LHCN-M2 (cell line): ENCODE results near the gene ANO5. TPM values are rescaled to one million over a fixed set of nuclear protein-coding genes. Genes with fewer than 3 reads are reported as not detected.
"Not testable (repeated sequence)": the region's sequence is repeated elsewhere in the genome, so short reads cannot be mapped to it uniquely, and the experiment has no call there.

Experiments
- DNase-seq: peaks from one replicate; pipeline ENCODE4 v3.0.0-alpha.2; 2012; ENCODE audit warnings: low read depth
- total RNA-seq: library from RNA; depleted of rRNA; stranded (reverse); fragments of >200 nt; gene quantifications from 2 replicates; pipeline ENCODE4 v1.2.3, GENCODE V29; 2014

ANO5 gene
- total RNA-seq, 1 experiment from 2014 or later: not detected

DNA sequence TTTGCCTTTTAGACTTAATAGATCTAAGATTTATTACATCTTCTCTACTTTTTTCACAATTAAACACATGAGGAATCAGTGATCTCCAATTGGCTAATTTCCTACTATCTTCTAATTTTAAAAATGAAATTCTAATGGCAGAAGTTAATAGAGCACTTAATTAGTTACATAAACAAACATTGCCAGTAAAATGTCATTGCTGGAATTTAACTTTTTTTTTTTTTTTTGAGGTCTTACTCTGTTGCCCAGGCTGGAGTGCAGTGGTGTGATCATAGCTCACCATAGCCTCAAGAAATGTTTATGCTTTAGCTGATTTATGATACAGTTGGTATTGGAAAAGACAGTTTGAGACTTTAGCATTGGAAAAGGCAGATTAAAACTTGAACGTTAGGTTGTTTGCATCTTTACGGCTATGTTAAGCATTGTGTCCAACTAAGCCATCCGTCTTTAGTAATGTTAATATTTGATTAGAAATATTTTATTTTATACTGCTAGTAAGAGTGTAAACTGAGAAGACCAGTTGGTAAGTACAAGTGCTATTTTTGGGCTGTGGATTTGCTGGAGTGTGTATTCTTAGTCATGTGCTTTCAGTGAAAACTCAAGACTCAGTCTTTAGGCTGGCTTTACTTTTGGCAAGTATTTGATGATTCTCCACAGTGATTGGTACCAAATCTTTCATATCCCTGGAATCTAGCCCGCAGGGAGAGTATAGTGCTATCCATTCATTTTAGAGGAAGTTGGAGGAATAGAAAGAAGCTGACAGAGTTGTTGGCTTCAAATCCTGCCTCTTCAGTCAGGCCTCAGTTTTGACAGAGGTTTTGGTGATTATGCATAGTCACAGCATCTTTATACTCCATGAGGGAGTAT is 4.5 kb downstream of the ANO5 start:
- DNase-seq: no peak

DNA sequence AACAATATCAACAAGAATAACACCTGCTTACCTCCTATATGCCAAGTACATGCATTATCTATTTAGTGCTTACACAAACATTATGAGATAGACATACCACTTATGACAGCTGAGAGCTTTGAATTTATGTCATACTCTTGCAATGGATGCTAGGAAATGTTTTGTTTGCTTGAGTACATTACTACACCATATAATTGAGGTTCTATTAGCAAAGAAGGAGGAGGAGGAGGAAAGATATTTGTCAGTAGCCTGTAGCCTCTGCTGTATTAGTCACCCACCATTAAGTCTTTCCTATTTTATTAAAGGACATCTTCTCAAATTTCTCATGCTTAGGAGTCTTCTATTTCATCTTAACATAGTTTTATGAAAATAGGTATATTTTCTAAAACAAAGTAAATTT is 6.4 kb downstream of the ANO5 start:
- no peak for DNase-seq

DNA sequence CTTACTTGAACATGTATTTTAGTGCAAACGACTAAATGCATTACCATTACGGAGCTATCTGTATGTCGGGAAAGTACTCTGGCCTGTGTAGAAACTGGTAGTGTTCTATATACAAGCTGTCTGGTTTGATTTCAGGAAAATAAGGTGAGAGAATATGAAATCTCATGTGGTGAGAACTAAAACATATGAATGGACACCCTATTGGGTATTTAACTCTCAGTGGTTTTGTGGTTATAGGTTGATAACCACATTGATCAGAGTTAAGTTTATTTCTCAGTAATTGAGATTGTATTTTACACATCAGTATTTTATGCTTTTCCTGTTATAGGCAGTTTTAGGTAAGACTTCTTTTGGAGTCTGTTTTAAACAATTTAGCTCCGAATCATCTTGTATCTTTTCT is 10.4 kb downstream of the ANO5 start:
- DNase-seq: no peak

DNA sequence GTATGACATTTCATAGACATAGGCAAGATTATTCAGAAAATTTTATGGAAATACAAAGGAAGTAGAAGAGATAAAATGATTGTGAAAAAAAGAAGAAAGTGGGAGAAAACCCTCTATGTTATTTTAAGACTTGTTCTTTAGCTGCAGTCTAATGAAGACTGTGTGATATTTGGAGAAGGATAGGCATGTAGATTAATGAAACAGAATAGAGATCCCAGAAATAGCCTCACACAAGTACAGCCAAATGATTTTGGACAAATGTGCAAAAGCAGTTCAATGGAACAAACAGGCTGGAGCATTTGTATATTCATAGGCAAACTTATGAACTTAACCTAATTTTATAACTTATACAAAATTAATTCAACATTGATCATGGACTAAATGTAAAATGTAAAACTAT is 14.3 kb downstream of the ANO5 start:
- DNase-seq: no peak

DNA sequence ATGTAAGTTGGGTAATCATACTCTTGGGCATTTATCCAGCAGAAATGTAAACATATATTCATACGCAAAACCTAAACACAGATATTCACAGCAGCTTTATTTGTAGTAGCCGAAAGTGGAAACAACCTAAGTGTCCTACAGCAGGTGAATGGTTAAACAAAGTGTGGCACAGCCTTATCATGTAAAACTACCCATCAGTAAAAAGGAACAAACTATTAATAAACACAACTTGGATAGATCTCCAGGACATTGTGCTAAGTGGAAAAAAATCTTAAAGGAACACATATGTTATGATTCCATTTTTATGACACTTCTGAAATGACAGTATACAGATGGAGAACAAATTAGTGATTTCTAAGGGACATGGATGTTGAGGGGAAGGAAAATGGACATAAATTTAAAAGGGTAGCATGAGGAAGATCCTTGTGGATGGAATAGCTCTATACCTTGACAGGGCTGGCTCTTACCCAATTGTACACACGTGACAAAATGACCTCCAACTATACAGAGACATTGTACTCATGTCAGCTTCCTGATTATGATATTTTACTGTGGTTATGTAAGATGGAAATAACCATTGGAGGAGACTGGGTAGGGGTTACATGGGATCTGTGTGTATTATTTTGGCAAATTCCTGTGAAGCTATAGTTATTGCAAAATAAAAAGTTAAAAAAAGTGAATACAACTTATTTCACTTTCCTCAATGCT is 15.4 kb downstream of the ANO5 start:
- DNase-seq: no peak

DNA sequence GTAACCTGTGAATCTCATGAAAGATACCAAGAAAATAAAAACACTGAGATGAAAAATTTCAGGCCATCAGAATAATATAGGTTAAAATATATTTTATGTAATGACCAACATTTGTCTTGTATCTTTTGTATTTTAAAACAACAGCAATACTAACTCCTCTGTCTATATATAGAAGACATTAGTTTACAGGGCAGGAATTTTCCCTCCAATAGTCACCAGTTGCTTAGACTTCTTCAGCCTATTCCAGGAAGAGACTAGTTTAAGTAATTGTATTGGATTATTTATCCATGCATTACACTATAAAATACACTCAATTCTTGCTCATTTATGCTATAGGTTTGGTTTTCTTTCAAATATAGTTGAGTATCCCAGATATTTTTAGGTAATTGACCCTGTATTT is 24.1 kb downstream of the ANO5 start:
- DNase-seq: no peak

DNA sequence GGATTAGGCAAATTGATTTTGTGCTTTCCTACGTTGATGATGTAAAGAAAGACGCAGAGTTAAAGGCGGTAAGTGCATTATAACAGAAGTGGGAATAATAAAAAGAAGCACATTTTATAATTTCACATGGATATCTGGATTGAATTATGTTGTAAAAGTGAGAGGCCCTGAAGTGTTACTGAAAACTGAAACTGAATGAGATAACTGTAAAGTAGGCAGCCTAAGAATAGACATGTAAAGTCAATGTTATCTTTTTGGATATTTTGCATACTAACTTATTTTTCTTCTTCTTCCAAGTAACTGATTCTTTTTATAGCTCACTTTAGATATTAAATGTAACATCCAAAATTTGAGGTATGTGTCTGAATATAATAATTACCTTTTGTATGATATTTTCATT is 28.3 kb downstream of the ANO5 start:
- DNase-seq: no peak

DNA sequence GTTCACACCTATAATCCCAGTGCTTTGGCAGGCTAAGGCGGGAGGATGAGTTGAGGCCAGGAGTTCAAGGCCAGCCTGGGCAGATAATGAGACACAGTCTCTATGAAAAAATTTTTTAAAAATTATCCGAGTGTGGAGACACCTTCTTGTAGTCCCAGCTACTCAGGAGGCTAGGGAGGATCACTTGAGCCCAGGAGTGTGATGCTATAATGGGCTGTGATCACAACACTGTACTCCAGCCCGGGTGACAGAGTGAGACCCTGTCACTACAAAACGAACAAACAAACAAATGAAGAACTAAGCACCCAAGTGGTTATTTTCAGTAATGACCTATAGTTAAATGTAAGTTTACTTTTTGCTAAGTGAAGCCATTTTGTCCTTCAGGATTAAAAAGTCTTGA is 32.3 kb downstream of the ANO5 start:
- DNase-seq: no peak

DNA sequence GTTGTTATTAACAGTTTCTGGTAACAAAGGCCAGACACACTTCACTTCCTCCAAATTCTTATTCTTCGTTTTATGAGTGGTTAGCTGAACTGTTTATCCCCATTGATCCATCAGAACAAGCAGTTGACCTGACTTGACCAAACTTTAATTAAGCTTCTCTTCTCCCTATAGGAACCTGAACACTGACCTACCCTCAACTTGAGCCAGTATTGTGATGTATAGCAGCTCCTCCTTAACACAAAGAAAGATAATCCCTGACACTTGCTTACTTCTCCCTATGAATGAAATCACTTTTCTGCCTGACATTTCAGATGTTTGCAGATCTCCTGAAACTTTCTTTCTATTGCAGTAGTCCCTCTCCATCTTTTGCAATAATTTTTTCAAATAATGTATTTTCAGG is 41.9 kb downstream of the ANO5 start:
- DNase-seq: no peak

DNA sequence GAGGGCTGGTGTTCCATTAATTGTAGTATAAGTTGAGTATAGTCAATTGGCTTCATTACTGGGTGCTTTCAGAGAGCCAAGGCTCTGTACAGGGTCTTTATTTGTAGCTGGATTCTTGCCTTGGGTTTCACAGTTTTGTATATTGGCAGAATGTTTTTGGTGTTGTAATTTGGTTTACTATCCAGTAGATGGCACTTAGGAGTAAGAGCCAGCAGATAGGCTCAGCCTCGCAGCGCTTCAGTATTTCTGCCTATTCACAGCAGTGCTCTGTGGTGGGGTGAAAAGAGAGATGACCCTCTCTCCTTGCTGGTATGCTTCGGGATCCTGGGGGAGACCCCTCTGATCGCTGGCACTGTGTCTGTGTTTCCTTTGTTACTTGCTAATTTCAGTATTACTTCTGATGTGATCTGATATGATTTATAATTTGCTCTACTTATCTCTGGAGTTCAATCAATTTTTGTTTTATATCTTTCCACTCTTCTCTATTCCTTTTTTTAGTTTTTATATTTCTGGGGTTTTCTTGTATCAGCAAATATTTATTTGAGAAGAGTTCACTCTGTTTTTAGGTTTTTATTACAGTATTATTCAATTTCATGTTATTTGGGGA is 52.2 kb downstream of the ANO5 start:
- DNase-seq: peak; percentile 0

DNA sequence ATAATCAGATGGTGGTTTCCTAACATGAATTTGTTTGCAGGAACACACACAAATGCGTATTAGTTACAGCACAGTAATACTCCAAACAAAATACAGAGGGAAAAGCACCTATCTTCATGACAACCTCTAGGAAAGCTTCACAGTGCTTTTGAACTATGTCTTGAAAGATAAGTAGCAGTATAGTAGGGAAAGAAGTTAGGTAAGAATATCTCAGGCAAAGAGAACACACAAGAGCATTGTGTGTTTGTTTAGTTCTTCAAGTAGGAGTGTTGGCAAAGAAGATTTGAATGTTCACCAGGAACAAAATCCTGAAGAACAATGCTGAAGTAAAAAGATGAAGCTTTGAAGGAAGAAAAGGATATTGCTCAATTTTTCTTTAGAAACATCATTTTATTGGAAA is 54.1 kb downstream of the ANO5 start:
- DNase-seq: no peak

DNA sequence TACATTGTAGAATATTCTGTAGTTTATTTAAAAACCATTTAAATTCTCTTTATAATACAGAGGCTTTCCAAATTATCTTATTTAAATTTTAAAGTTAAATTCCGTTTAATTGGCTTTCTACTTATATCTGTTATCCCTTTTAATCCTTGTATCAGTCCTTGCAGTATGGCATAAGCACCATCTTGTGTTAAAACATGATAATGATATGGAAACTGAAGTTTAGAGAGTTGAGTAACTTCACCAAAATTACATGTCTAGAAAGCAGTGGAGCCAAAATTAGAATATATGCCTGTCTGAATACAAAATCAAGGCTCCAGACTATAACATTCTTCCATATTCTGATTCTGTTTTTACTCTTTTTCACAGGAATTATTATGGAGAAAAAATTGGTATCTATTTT is 57.0 kb downstream of the ANO5 start:
- DNase-seq: no peak

DNA sequence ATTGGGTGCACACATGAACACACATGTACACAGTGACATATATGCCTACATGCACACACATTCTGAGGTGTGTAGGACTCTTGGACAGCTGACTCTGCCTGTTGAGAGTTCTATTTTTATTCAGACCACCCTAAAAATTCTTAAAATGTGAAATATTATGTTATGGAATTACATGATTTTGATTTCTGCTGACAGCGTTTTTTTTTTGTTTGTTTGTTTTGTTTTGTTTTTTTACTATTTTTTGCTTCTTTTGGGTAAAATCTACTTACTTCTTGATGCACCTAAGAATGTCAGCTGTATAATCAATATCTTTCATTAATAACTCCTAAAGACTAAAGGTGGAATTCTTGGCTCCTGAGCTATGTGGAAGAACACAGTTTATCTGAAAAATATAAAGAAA is 64.0 kb downstream of the ANO5 start:
- no peak for DNase-seq

DNA sequence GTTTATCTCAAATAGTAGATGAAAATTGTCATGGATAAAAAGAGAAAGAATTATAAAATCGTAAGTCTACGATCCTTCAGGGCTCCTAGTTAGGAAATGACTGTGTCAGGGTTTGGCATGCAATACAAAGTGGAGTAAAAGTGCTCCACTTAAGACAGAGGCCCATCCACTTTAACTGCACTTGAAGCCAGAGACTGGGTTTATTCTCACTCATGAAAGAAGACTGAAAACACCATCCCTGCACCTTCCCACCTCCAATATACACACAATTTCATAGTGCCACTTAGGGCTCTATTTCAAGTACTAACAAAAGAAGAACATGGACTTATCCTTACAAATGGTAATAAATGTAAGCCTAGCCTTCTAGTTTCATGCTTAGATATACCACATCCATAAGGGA is 70.7 kb downstream of the ANO5 start:
- no peak for DNase-seq

DNA sequence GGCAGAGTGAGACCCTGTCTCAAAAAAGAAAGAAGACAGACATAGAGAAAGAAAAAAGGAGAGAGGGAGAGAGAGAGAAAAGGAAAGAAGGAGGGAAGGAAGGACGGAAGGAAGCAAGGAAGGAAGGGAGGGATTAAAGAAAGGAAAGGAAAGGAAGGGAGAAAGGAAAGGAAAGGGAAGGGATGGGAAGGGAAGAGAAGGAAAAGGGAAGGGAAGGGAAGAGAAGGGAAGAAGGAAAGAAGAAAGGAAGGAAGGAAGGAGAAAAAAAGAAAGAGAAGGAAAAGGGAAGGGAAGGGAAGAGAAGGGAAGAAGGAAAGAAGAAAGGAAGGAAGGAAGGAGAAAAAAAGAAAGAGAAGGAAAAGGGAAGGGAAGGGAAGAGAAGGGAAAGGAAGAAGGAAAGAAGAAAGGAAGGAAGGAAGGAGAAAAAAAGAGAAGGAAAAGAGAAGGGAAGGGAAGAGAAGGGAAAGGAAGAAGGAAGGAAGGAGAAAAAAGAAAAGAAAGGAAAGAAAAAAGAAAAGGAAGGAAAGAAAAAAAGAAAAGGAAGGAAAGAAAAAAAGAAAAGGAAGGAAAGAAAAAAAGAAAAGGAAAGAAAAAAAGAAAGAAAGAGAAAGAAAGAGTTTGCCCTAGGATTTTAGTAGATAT is 76.2 kb downstream of the ANO5 start:
- DNase-seq: not testable (repeated sequence)

DNA sequence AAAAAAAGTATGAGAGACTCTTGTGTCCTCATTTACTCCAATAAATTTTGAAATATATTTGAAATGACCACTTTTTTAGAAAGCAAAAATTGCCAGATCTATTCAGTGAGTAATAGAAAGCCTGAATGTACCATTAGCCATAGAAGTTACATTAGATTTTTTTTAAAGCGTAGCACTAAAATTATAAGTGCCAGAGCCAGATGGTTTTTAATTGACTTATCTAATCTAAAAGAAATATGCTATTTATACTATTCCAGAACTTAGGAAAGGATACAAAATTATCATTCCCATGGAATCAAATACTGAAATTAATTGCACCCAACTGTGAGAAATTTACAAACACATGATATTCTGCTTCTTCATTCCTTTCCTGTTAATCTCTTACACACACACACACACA is 80.9 kb downstream of the ANO5 start:
- no peak for DNase-seq

DNA sequence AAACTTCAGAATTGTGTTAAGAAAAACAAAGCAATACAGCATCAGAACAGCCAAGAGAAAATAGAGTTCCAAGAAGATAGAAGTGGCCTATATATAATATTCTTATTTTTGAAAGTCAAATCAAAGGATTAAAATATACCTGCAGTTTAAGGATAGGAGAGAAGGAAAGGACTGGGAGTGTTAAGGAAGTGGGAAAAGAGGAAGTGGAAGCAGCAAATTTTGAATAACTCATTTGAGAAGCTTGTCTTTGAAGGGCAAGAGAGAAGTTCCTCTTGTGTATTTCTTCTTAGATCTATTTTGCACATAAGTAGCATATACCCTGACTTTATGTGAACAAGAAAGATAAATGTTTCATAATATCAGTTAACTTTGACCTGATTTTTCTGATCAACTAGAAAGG is 82.7 kb downstream of the ANO5 start:
- DNase-seq: no peak

DNA sequence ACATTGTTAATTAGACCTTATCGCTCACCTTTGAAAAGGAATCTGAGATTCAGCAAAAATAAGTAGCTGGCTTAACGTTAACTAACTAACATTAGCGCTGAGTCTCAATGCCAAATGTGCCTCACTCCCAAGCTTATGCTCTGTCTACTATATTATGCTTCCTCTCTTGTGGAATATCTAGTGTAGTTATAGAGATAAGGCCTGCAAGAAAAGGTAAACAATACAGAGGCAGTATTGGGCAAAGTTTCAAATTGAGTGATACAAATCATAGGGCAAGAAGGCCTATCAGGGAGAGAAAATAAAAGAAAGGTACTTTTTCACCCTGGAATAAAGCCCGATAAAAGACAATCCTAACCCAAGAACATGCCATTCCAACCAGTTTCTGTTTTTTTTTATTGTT is 83.7 kb downstream of the ANO5 start:
- no peak for DNase-seq

DNA sequence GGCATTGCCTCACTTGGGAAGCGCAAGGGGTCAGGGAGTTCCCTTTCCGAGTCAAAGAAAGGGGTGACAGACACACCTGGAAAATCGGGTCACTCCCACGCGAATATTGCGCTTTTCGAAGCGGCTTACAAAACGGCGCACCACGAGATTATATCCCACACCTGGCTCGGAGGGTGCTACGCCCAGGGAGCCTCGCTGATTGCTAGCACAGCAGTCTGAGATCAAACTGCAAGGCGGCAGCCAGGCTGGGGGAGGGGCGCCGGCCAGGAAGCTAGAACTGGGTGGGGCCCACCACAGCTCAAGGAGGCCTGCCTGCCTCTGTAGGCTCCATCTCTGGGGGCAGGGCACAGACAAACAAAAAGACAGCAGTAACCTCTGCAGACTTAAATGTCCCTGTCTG is 92.1 kb downstream of the ANO5 start:
- DNase-seq: not testable (repeated sequence)

DNA sequence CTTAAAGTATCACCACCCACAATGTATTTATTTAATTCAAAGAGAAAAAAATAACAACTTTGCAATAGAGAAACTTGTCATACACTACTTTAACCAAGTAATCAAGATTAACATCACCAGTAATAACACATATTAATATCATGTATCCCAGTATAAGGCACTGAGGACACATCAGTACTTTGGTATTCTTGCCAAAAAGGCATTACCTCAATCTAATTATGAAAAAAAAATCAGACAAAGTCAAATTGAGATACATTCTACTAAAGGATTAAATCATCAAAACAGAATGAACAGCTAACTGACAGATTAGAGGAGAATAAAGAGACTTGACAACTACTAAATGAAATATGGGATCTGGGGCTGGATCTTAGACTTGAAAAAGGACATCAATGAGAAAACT is 109.5 kb downstream of the ANO5 start:
- no peak for DNase-seq

DNA sequence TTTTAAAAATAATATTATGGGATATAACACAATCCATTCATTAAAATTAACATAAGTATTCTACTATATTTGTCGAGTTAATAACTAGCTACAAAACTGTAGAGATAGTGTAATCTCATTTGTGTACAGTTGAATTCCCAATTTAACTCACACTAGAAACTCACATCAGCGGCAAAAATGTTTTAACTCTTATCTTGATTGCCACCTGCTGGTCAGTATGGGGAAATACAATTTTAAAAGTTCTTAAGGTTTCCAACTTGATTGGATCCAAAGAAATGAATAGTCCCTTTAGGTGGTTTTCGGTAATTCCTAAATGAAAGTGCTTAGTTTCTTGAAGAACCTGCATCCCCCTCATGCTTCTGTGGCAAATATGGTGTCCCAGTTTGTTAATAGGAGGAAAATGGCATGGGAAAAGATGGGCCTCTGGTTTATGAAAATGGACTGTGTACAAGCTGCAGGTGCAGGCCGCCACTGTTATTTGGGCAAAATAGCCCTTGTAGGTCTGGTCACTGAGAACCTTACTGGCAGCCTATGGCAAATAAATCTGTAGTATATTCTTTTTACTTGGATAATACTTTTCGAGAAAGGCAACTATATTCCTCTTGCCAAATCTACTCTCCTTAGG is 111.6 kb downstream of the ANO5 start:
- peak; percentile 3 for DNase-seq

DNA sequence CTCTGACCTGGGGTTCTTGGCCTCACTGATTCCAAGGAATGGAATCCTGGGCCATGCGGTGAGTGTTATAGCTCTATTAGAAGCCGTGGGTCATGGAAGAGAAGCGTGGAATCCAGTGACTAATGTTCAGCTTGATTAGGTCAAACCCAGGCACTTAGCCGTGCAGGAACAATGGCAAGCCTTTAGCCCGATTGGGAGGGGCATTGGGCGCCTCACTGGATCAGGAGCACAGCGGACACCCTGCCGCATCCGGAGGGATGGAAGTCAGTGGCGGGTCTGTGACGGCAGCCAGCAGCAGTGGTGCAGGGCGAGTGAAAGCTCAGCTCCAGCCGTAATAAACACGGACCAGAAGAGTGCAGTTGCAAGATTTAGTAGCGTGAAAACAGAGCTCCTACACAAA is 124.8 kb downstream of the ANO5 start:
- DNase-seq: no peak
